ENCODE measurements around the gene KAT6B.

KAT6B gene

GRCh38 chr10:75014516-75015230, 188.3 kb downstream of the KAT6B start:
- no peak for DNase-seq (ENCODE audit: low read depth)

GRCh38 chr10:75015442-75015841, 189.0 kb downstream of the KAT6B start:
- DNase-seq (ENCODE audit: low read depth) = no peak

GRCh38 chr10:75016325-75016724, 189.9 kb downstream of the KAT6B start:
- no peak for DNase-seq (ENCODE audit: low read depth)

GRCh38 chr10:75018251-75018650, 191.9 kb downstream of the KAT6B start:
- no peak for DNase-seq (ENCODE audit: low read depth)

GRCh38 chr10:75018686-75019307, 192.4 kb downstream of the KAT6B start:
- no peak for DNase-seq (ENCODE audit: low read depth)

- DNase-seq (ENCODE audit: low read depth) = peak; percentile 41
These were observed 193.0 kb downstream of the KAT6B start for GRCh38 chr10:75019370-75019769.

GRCh38 chr10:75020168-75020567, 193.8 kb downstream of the KAT6B start:
- DNase-seq (ENCODE audit: low read depth) = no peak

- DNase-seq (ENCODE audit: low read depth) = no peak
These were observed 195.2 kb downstream of the KAT6B start for GRCh38 chr10:75021379-75022249.

GRCh38 chr10:75023074-75023473, 196.7 kb downstream of the KAT6B start:
- no peak for DNase-seq (ENCODE audit: low read depth)

GRCh38 chr10:75024971-75025523, 198.6 kb downstream of the KAT6B start:
- DNase-seq (ENCODE audit: low read depth) = no peak

GRCh38 chr10:75028049-75028448, 201.6 kb downstream of the KAT6B start:
- DNase-seq (ENCODE audit: low read depth) = no peak

GRCh38 chr10:75028748-75029147, 202.3 kb downstream of the KAT6B start:
- no peak for DNase-seq (ENCODE audit: low read depth)

- DNase-seq (ENCODE audit: low read depth) = no peak
These were observed 203.0 kb downstream of the KAT6B start for GRCh38 chr10:75029420-75029819.

- DNase-seq (ENCODE audit: low read depth) = no peak
These were observed 203.5 kb downstream of the KAT6B start for GRCh38 chr10:75029857-75030256.

- DNase-seq (ENCODE audit: low read depth) = no peak
These were observed 204.0 kb downstream of the KAT6B start for GRCh38 chr10:75030371-75030770.

- DNase-seq (ENCODE audit: low read depth) = no peak
These were observed 205.7 kb downstream of the KAT6B start for GRCh38 chr10:75032119-75032518.

- no peak for DNase-seq (ENCODE audit: low read depth)
These were observed 206.4 kb downstream of the KAT6B start for GRCh38 chr10:75032813-75033212.

- DNase-seq (ENCODE audit: low read depth) = no peak
These were observed 207.2 kb downstream of the KAT6B start for GRCh38 chr10:75033399-75034130.

- DNase-seq (ENCODE audit: low read depth) = no peak
These were observed 207.7 kb downstream of the KAT6B start for GRCh38 chr10:75034131-75034512.

GRCh38 chr10:75034714-75035258, 208.4 kb downstream of the KAT6B start:
- DNase-seq (ENCODE audit: low read depth) = no peak

GRCh38 chr10:75035975-75036708, 209.7 kb downstream of the KAT6B start:
- peak; percentile 14 for DNase-seq (ENCODE audit: low read depth)
